SKM-1 treated with dmso at 0.1 percent for 144 hours (cell line): ENCODE data around the gene NMT1.

Experiments used
- DNase-seq: peaks from one replicate; lab custom pipeline; 2025; ENCODE audit not compliant: unreplicated experiment; lab: John Stamatoyannopoulos, UW

NMT1 gene

DNA sequence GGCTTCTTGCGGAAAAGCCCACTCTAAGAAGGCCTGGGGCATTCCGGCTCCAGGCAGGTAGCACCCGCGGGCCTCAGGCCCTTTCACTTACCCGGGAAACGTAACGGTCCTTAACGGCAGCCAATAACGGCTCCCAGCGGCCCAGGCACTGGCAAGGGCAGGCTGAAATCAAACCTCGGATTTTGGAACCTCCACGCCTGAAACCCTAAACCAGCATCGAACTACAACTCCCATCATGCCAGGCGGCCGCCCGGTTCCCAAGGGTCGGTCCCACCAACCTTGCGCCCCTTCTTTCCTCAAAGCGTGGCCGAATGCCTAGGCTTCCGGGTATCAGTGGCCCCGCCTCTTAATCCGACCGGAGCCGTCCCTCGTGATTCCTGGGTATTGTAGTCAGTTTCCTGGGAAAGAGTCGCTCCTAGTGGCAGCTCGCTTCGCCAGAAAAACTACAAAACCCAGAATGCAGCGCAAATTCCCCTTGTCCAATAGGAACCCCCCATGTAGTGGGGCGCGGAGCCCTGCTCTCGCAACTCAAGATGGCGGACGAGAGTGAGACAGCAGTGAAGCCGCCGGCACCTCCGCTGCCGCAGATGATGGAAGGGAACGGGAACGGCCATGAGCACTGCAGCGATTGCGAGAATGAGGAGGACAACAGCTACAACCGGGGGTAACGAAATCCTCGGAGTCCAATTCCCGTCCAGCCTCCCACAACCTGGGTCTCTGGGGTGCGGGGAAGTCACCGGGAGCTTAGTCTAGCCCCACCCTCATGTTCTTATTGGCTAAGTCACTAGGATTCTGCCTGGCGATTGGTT is at the start of gene NMT1:
TSS of gene NMT1 (plus strand) at position 521 of the 809 bp plus-strand sequence. CDS start at position 534, 13 bp downstream.
- DNase-seq: peak; percentile 99

DNA sequence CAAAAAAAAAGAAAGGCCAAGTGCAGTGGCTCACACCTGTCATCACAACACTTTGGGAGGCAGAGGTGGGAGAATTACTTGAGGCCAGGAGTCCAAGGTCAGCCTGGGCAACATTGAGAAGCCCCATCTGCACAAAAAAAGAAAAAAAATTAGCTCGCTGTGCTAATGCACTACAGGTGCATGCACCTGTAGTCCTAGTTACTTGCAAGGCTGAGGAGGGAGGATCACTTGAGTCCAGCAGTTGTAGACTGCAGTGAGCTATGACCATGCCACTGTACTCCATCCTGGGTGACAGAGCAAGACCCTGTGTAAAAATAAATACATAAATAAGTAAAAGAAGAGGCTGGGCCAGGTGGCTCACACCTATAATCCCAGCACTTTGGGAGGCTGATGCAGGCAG is 49.4 kb upstream of the NMT1 start:
- DNase-seq: no peak

DNA sequence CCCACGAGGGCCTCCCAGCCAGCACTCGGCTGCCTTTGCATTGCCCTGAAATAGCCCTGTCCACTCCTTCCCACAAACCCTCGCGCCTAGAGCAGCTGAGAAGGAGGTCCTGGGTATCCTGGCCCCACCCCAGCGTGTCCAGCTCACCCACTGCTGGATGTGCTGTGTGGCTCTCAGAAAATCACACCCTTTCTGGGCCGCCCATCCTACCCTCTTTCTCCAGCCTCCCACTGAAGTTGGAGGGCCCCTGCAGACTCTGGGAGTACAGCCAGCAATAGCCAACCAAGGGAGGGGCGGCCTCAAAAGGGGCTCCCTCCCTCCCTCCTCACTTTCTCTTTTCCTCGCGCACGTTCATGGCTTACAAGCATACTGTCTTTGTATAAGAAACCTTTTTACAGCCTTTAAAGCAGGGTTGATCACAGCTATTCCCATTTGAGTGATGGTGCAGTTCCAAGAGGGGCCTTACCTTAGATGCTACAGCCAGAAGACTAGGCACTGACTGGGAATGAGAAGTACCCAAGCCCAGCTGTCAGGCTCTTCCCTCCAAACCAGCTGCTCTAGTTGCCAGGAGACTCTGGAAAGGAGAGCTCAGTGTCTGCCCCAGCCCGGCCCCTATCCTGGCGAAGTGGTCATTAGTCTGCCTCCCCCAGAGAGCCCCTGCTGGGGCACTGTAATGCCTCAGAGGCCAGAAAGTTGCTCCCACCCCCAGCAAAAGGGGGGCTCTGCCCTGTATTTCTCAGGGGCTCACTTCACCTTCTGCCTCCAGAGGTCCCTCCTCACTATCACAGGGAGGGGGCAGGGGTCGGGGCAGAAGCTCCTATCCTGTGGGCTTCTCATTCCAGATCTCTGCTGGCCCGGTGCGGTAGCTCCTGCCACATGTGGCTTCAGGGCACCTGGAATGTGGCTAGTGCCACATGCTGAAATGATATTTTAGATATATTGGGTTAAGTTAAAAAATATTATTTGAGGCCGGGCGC is 47.8 kb upstream of the NMT1 start:
- no peak for DNase-seq

DNA sequence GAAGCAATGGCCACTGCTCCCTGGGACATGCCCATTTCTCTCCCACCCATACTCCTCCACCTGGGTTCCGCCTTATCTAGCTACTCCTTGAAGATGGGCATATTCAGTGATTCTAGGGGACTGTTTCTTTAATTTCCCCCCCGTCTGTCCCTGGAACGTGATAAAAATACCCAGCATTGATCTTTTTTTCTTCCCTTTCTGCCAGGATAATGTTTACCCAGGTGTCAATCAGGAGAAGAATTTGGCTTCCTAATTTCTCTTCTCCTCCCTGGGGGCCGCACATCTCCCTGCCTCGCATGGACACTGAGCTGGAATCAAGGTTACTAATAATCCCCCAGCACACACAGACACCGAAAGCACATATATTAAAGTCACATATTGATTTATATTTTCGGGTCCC is 44.9 kb upstream of the NMT1 start:
- no peak for DNase-seq

DNA sequence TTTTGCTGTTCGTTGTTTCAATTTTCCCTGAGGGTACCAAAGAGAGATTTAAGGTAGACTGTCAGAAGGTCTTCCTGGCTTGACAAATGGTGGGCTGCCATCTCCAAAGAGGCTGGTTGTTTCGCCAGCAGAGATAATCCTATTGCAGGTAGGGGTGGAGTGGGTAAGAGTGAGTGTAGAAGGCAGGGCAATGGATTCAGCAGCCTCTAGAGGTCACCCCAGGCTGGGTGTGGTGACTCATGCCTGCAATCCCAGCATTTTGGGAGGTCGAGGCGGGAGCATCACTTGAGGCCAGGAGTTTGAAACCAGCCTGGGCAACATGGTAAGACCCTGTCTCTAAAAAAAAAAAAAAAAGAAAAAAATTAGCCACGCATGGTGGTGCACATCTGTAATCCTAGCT is 44.3 kb upstream of the NMT1 start:
- DNase-seq: no peak

DNA sequence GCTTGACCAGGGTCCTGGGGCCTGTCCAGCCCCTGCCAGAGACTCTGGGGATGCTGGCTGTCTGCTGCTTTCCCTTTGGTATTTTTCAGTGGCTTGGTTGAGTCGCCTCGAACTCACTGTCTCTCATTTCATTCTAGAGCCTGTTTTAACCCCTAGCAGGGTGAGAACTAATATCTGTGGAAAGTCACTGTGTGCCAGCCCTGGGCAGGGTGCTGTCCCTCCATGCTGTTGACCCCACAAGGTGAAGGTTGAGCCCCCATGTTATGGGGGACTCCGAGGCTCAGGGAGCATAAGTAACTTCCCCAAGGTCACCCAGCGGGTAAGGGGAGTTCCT is 42.6 kb upstream of the NMT1 start:
- DNase-seq: no peak

DNA sequence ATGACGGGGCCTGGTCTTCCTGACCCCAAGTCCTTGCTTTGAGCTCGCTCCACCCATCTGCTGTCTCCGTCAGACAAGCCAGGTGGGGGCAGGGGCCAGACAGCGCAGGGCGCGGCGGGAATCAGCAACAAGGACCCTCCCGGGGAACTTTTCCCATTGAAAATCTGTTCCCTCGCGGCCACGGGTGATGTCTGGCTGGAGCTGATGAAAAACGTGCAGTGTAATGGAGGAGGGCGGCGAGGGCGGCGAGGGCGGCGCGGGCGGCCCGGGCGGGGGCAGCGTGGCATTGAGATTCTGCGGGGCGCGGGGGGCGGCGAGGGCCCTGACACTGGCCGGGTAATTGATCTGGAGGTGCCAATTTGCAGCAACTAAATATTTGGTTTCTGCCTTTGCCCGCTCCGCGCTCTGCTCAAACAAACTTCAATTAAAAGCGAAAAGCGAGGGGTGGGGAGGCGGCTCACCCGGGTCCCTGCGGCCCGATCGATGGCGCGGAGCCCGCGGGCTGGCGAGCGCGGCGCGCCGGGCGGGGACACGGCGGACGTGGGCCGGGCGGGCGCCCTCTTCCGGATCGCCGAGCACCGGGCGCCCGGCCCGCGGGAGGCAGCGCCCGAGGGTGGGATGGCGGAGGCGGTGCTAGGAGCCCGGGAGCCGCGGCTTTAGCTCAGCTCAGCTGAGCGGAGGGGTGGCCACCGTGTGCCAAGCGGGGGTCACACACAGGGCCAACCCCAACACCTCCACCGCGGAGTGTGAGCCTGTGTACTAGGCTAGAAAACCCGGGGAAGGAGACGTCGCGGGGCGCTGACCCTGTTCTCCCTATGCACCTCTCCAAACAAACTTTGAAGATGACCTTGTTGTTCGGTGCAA is 42.0 kb upstream of the NMT1 start:
- peak; percentile 36 for DNase-seq

DNA sequence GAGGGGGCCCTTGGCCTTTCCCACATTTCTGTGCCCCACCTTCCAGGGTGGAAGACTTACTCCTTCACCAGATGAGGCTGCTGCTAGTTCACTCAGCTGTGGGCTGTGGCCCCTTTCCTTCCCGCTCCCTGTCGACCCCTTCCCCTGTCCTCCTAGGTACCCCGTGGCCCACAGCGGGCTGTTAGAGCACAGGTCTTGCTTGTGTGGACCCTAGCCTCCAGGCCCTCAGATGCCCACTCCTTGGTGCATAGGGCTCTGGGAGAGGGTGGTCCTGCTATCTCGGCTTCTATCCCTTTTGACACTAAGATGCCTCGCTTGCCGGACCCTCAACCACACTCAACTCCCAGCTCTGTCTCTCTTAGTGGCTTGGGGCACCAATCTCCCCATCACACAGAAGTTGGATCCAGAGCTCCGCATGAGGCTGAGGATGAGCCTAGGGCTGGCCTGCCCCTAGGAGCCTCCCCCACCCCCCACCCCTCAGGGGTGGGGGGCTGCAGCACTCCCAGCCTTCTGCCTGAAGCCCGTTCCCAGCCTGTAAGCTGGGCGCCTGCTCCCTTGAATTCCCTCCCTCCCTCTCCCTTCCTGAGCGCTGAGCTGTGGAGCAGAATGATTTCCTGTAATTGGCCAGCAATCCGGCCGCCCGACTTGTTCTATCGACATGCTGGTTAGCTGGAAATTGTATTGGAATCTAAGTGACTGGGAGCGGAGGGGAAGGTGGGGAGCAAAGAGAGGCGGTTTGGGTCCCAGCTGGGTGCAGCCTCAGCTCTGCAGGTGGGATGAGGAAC is 40.6 kb upstream of the NMT1 start:
- no peak for DNase-seq

DNA sequence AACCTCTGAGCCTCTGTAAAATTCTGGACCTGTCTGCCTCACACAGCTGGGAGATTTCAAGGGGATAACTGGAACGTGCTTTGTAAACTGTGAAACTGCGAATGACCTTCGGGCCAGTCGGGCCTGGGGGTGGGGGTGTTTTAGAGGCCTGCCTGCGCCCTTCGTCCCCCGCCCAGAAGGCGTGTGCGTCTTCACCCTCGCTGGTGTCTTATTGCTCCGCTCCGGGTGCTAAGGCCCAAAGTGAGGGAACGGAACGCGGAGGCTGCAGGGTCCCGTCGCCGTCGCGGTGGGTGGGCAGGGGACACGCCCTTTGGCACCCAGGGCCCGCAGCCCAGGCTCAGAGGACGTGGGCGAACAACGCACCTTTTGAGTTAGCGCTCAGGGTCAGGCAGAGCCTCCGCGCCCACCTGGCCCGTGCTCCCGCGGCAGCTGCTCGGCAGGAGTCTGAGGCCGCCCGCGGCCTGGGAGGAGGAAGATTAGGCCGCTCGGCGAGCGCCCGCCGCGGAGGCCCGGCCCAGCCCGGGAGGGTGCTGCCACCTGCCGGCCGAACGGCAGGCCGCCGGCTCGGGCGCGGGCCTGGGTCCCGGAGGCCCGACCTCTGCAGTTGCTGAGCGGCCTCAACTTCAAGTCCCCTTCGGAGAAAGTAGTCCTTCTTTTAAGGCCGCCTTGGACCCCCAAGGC is 39.4 kb upstream of the NMT1 start:
- DNase-seq: peak; percentile 51

DNA sequence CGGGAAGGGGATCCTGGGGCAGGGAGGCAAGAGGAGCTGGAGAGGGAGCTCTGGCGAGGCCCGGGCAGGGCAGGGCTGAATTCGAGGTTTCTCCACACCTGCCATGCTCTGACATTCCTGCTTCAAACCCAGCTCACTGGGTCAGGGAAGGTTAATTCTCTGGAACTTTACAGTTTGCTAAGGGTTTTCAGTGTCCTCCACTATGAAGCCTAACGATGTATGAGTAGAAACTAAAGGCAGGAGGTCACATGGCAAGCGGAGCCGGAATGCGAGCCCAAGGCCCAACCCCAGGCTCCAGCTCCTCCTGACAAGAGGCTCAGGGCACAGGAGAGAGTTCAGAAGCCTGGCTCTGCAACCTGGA is 38.8 kb upstream of the NMT1 start:
- DNase-seq: no peak

DNA sequence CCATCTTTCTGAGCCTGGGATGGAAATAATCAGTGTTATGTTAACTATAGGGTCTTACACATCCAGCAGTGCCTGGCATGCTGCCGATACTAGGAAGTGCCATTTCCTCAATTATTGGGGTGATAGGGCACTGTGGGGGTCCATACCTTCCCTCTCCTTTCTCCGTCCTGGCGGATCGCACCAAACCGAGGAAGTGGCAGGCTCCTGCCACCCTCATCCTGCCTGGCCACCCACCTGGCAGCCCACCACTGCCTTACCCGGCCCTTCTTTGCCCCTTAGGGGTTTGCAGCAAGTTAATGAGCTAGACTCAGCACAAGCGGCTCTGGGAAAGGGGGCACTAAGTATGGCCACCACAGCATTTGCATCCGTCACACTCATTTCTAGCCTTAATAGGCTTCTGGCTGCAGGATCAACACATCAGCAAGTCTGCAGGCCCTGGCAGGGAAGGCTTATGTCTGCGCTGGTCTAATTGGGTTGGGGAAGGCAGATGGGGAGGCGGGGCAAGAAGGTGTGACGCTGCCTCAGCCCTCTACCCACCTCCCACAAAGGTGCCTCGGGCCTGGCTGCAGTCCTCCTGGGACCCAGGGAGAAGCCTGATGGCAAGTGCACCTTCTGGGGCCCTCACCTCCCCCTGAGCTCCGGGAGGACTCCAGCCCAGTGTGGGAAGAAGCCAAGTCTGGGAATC is 38.3 kb upstream of the NMT1 start:
- DNase-seq: no peak

DNA sequence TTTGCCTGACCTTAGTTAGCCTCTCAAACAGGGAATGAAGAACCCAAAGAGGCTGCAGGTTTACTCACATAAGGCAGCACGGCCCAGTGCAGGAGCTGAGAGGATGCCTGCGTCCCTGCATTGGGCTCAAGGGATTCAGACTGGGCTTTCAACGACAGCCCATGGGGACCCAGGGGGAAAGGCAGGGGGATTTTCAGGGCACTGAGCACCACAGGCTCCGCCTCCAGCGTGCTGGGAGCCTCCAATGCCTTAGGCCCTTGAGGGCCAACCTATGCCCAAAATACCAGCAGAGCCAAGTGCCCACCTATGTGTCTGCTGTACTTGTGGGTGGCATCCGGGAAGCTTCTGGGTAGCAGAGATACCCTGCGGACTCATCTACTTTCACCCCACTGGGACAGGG is 32.0 kb upstream of the NMT1 start:
- DNase-seq: no peak

DNA sequence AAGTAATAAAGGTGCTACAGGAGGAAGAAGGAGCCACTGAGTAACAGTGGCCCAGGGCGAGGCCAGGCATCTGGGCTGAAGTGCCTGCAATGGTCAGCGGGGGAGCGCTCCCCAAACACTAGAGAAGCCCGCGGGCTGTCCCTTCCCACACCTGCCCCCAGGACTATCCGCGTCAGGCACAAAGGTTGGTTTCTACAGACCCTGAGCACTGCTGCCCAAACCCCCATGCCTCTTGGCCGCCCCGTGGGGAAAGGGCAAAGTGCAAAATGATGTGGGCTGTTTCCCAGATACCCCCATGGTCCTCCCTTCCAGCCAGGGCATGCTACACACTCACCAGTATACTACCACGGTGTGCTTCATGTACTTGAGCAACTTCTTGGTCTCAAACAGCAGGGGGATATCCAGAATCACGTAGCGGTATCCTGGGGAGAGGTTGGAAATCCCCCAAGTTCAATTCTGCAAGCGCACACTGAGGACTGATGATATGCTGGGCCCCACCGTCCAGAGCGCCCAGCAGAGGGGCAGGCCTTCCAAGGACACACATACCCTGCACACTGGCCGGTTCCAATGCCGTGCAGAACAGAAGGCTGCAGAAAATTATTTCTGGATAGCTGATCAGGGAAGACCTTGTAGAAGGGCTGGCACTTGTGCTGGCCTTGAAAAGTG is 31.2 kb upstream of the NMT1 start:
- no peak for DNase-seq

DNA sequence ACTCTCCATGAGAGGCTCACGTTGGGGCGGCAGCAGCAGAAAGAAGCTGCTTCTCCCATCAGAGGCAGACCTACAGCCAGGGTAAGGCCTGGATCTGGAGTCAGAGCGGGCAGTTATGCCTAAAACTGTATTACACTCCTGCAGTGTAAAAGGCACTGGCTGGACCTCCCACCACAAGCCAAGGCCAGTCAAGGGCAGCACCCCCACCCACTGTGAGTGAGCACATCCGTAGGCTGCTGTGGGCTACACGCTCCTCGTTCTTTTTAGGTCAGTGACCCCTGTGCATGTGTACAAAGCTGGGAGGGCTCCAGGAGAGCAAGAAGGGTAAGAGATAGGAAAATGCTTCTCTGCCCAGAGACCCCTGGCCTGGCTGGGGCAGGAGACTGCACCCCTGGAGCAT is 30.4 kb upstream of the NMT1 start:
- DNase-seq: no peak

DNA sequence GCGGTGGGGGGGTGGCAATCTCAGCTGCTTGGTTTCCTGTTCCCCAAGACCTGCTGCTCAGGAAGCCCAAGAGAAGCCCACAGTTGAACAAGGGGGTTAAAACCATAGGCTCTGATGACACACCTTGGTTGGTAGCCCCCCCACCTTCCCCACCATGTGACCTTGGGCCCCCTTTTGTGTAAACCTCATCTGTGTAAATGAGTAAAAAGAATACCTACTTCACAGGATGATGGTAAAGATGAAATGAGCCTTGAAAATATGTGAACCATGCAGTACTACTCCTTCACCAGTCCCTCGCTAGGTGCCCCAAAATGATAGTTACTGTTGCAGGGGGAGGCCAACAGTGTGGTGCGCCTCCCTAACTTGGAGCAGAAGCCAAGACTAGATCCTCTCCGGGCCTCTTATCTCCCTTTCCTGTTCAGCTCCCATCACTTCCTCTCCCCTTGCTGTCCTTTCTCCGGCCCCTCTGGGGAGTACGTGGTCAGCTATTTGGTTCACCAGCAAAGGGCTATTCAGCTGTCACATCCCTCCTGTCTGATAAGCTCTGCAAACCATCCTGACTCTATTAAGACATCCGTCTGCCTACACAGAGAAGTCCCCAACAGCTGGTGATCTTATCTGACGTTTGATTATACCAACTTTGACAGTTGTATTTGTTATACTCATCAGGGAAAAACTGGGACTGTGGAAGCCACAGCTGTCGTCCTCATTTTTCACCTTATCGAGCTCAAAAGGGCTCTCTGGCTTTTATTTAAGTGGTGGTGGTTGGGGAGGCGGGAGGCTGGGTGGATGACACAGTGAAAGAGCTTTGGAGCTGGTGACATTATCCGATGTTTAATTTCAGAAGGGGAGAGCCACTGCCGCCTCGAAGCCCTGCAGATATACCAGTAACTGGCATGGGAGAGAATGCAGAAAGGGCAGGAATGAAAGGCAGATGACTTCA is 29.6 kb upstream of the NMT1 start:
- DNase-seq: no peak

DNA sequence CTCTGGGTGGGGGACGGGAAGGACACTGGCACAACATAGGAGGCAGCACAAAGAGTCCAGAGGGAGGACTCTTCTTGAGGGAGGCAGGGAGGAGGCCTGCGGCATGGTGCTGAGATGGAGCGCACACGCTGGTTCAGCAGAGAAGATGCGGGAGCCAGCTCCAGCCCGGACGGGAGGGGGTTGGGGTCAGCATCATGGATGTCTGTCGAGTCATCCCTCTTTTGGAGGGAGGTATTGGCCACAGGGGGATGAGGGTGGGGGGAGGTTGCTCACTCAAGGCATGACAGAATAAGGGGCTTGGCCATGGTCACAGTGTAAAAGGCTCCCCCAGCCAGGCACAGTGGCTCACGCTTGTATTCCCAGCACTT is 29.0 kb upstream of the NMT1 start:
- no peak for DNase-seq

DNA sequence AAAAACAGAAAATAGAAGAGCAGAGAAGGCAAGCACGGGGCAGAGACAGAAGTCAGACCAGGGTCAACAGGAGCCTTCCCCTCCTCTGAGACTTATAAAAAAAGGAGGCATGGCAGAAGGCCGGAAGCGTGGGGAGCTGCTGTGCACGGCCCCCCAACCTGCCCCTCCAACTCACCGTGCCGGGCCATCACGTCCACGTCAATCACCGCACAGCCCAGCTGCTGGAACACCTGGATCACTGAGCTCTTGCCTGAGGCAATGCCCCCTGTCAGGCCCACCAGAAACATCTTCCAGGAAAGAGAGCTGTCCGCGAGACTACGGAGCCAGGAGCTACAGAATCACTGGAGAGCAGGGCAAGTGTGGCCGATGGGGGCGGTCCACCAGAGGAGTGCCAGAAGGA is 26.5 kb upstream of the NMT1 start:
- no peak for DNase-seq

DNA sequence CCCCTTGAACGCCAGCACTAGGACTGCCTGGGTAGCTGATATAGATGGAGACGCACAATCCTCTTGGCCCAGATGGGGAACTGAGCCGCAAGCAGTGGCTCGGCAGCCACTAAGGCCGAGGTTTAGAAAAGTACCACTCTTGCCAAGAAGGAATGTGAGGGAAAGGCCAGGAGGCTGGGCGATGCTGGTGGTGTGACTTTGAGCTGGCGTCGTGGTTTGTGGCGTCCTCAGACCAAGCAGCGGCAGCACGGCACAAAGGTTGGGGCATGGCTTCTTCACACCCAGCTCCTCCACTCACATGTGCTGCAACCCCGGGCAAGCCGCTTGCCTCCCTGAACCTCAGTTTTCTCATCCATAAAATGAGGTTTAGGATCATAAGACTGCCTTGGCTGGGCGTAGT is 25.3 kb upstream of the NMT1 start:
- DNase-seq: no peak
